GM12864 (cell line): ENCODE measurements around the gene CLEC19A.

Experiments used
- DNase-seq: peaks from one replicate; pipeline ENCODE4 v3.0.0-alpha.2; 2011; ENCODE audit warnings: low read depth
- H3K4me3 ChIP-seq: 2 replicates; pipeline ENCODE4 v1.5.1; 2011; ENCODE audit warnings: mild to moderate bottlenecking, low read depth, low read length, control low read depth
- CTCF ChIP-seq: IDR thresholded peaks from 2 replicates; pipeline ENCODE4 v1.5.1; 2011; ENCODE audit warnings: low read depth, mild to moderate bottlenecking, moderate library complexity, low read length, control low read depth, inconsistent platforms; ENCODE audit errors: missing control alignments

Gene CLEC19A

GRCh38 chr16:19338335-19338734, 52.8 kb downstream of the CLEC19A start:
- no peak overlapping the region for H3K4me3 ChIP-seq
- no peak for DNase-seq
- TF ChIP-seq CTCF, result no peak

- DNase-seq, result no peak
- TF ChIP-seq CTCF, result no peak
- H3K4me3 ChIP-seq, result no peak overlapping the region
Observed at GRCh38 chr16:19344224-19344801, 58.8 kb downstream of the CLEC19A start.

GRCh38 chr16:19344980-19345379, 59.4 kb downstream of the CLEC19A start:
- H3K4me3 ChIP-seq, result no peak overlapping the region
- no peak for DNase-seq
- TF ChIP-seq CTCF, result no peak

GRCh38 chr16:19346335-19346922, 60.9 kb downstream of the CLEC19A start:
- DNase-seq, result no peak
- H3K4me3 ChIP-seq, result no peak overlapping the region
- no peak for TF ChIP-seq CTCF

GRCh38 chr16:19348125-19348524, 62.6 kb downstream of the CLEC19A start:
- DNase-seq, result no peak
- no peak for TF ChIP-seq CTCF
- no peak overlapping the region for H3K4me3 ChIP-seq

GRCh38 chr16:19348578-19349315, 63.2 kb downstream of the CLEC19A start:
- no peak overlapping the region for H3K4me3 ChIP-seq
- no peak for TF ChIP-seq CTCF
- DNase-seq, result no peak
